Type B pancreatic cell (in vitro differentiated cells): ENCODE data around the gene GAS2L1. TPM values are rescaled to one million over a fixed set of nuclear protein-coding genes. Genes with fewer than 3 reads are reported as not detected.

Experiments used
- DNase-seq: peaks from one replicate; pipeline ENCODE4 v3.0.0; 2021; ENCODE audit warnings: mixed read lengths; ENCODE audit not compliant: unreplicated experiment; ENCODE audit errors: extremely low spot score
- H3K27ac Mint-ChIP-seq: 2 replicates; pipeline ENCODE4 v1.8.0; 2021; ENCODE audit warnings: mild to moderate bottlenecking, mixed read lengths
- H3K27me3 Mint-ChIP-seq: 2 replicates; pipeline ENCODE4 v1.8.0; 2021; ENCODE audit warnings: mixed read lengths
- H3K36me3 Mint-ChIP-seq: 2 replicates; pipeline ENCODE4 v1.8.0; 2021; ENCODE audit warnings: mixed read lengths
- H3K4me1 Mint-ChIP-seq: one replicate; pipeline ENCODE4 v1.8.0; 2021; ENCODE audit warnings: mixed read lengths; ENCODE audit not compliant: unreplicated experiment
- H3K4me3 Mint-ChIP-seq: 2 replicates; pipeline ENCODE4 v1.8.0; 2021; ENCODE audit warnings: mild to moderate bottlenecking, mixed read lengths
- H3K9me3 Mint-ChIP-seq: 2 replicates; pipeline ENCODE4 v1.8.0; 2021; ENCODE audit warnings: mixed read lengths
- CTCF ChIP-seq: fragments of 200-600 bp; sonication (generic); conservative IDR thresholded peaks from 2 replicates; pipeline ENCODE4 v1.5.0; 2021; ENCODE audit warnings: antibody characterized with exemption, mild to moderate bottlenecking
- total RNA-seq: library from RNA; stranded (reverse); gene quantifications from 2 replicates; pipeline ENCODE4 v1.2.1, GENCODE V29; 2021; ENCODE audit warnings: low replicate concordance

Gene GAS2L1
- total RNA-seq, 1 donor from 2014 or later: 13.5 TPM

DNA sequence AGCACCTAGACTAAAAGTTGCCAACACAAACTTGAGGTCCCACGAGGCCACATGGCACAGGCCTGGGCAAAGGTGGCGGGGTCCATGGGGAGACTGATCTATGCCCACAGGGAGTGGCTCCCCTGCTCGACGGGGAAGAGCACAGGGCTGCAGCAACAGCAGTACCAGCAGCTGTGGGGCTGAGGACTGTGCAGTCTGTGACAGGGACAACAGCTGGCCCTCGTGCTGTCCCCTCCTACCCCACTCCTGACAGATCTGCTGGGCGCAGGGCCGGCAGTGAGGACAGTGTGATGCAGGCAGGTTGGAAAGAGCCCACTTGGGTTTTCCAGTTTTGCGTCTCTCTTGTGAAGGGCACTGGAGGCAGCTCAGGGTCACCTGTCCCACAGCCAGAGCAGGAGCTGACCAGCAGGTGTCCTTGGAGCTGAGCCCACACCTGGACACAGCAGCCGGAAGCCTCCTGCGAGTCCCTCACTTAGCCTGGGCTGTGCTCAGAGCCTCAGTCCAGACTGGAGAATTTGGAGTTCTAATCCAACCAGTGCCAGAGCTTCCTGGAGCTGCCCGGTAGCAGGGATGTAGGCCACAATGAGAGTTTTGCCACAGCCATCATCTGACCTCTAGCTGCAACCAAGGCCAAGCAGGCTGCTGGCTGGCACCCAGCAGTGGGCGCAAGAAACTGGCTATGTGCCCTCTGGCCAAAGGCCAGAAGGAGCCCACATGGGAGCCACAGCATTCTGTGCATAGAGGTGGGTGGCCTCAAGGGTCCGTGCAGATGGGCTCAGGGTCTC, 3.6 kb upstream of the GAS2L1 start:
- DNase-seq: no peak
- no peaks in the 10 kb centered on the region for H3K4me1 Mint-ChIP-seq
- no peaks in the 10 kb centered on the region for H3K9me3 Mint-ChIP-seq
- H3K27ac Mint-ChIP-seq: no peak overlapping the region
- H3K4me3 Mint-ChIP-seq: no peak overlapping the region
- no peaks in the 10 kb centered on the region for H3K27me3 Mint-ChIP-seq
- peaks cover 19% of the 10 kb centered on the region for H3K36me3 Mint-ChIP-seq
- TF ChIP-seq CTCF: no peak

- no peaks in the 10 kb centered on the region for H3K4me1 Mint-ChIP-seq
- H3K36me3 Mint-ChIP-seq: peaks cover 4% of the 10 kb centered on the region
- H3K4me3 Mint-ChIP-seq: peak overlapping the region; percentile 85
- DNase-seq: no peak
- no peaks in the 10 kb centered on the region for H3K27me3 Mint-ChIP-seq
- no peaks in the 10 kb centered on the region for H3K9me3 Mint-ChIP-seq
- TF ChIP-seq CTCF: no peak
- H3K27ac Mint-ChIP-seq: peak overlapping the region; percentile 81
Observed at GRCh38 chr22:29305836-29306174, 645 bp upstream of the GAS2L1 start.

- Mint-ChIP-seq H3K4me1 (no peaks in the 10 kb centered on the region), H3K27me3 (no peaks in the 10 kb centered on the region), H3K27ac (peak overlapping the region; percentile 81), H3K4me3 (peak overlapping the region; percentile 91), H3K9me3 (no peaks in the 10 kb centered on the region), H3K36me3 (no peaks in the 10 kb centered on the region)
- no peak for TF ChIP-seq CTCF
- DNase-seq: peak; percentile 88
Observed at GRCh38 chr22:29306835-29307595, 565 bp downstream of the GAS2L1 start.

DNA sequence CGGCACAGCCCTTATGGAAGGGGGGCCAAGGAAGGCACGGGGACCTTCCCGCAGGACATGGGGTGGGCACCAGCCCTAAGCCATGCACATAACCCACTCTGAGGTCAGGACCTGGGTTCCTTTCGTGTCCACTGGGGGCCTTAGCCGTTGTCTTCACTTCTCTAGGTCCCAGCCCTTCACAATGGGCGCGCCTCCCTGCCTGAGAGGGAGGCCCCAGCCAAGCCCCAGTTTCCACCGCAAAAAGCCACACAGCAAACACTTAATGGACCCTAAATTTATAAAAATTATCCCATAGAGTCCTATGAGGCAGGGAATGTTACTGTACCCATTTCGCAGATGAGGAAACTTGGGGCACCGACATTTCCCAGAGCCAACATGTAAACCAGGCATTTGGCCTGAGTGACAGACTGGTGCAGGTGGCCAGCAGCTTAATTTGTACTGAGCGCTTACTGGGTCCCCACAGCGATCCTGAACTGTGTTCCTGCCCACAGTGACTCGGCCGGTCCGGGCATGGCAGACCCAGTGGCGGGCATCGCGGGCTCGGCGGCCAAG, 1.2 kb downstream of the GAS2L1 start:
- Mint-ChIP-seq H3K4me3 (peak overlapping the region; percentile 91), H3K27me3 (peaks cover 4% of the 10 kb centered on the region), H3K27ac (peak overlapping the region; percentile 74), H3K9me3 (no peaks in the 10 kb centered on the region), H3K4me1 (no peaks in the 10 kb centered on the region), H3K36me3 (no peaks in the 10 kb centered on the region)
- TF ChIP-seq CTCF: peak; percentile 21
- DNase-seq: no peak

DNA sequence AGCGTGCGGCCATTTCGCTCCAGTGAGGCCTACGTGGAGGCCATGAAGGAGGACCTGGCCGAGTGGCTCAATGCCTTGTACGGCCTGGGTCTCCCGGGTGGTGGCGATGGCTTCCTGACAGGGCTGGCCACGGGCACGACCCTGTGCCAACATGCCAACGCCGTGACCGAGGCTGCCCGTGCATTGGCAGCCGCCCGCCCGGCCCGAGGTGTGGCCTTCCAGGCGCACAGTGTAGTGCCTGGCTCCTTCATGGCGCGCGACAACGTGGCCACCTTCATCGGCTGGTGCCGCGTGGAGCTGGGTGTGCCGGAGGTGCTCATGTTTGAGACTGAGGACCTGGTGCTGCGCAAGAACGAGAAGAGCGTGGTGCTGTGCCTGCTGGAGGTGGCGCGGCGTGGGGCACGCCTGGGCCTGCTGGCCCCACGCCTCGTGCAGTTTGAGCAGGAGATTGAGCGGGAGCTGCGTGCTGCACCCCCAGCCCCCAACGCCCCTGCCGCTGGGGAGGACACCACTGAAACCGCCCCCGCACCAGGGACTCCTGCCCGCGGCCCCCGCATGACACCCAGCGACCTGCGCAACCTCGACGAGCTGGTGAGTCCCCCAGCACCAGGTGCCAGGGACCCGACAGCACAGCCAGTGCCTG, 1.8 kb downstream of the GAS2L1 start:
- Mint-ChIP-seq H3K27ac (no peak overlapping the region), H3K4me3 (peak overlapping the region; percentile 91)

More for the DNA sequence above, 1.8 kb downstream of the GAS2L1 start:
- no peak for TF ChIP-seq CTCF
- Mint-ChIP-seq H3K4me1 (no peaks in the 10 kb centered on the region), H3K36me3 (no peaks in the 10 kb centered on the region), H3K9me3 (no peaks in the 10 kb centered on the region), H3K27me3 (peaks cover 10% of the 10 kb centered on the region)
- peak; percentile 72 for DNase-seq
